GM21786 (cell line): Measurements from ENCODE around the gene CBS.
"Not testable (repeated sequence)": the region's sequence is repeated elsewhere in the genome, so short reads cannot be mapped to it uniquely, and the experiment has no call there.

Experiments used
- ATAC-seq: cut with Tn5 transposase; IDR thresholded peaks from one replicate; pipeline ENCODE4 v1.9.1; 2021; ENCODE audit not compliant: unreplicated experiment

CBS gene

GRCh38 chr21:43027846-43028731, 47.5 kb downstream of the CBS start:
- ATAC-seq = no peak

- no peak for ATAC-seq
Observed at GRCh38 chr21:43025636-43026180, 49.9 kb downstream of the CBS start.

- no peak for ATAC-seq
Observed at GRCh38 chr21:43024439-43025136, 51.0 kb downstream of the CBS start.

GRCh38 chr21:43023175-43023574, 52.5 kb downstream of the CBS start:
- ATAC-seq = no peak

GRCh38 chr21:43021756-43022600, 53.7 kb downstream of the CBS start:
- ATAC-seq = no peak

- no peak for ATAC-seq
Observed at GRCh38 chr21:43021191-43021590, 54.4 kb downstream of the CBS start.

- no peak for ATAC-seq
Observed at GRCh38 chr21:43020771-43021170, 54.9 kb downstream of the CBS start.

- ATAC-seq = no peak
Observed at GRCh38 chr21:43020177-43020576, 55.5 kb downstream of the CBS start.

- no peak for ATAC-seq
Observed at GRCh38 chr21:43018519-43018918, 57.1 kb downstream of the CBS start.

GRCh38 chr21:43016728-43017127, 58.9 kb downstream of the CBS start:
- ATAC-seq = no peak

- ATAC-seq = no peak
Observed at GRCh38 chr21:43015906-43016540, 59.6 kb downstream of the CBS start.

- no peak for ATAC-seq
Observed at GRCh38 chr21:43012596-43012995, 63.0 kb downstream of the CBS start.

- no peak for ATAC-seq
Observed at GRCh38 chr21:43006874-43007208, 68.8 kb downstream of the CBS start.

- ATAC-seq = not testable (repeated sequence)
Observed at GRCh38 chr21:43006051-43006873, 69.4 kb downstream of the CBS start.

GRCh38 chr21:43005635-43006034, 70.0 kb downstream of the CBS start:
- no peak for ATAC-seq

GRCh38 chr21:43004926-43005325, 70.7 kb downstream of the CBS start:
- no peak for ATAC-seq
